IMR-90 (cell line): ENCODE data around the gene MAPK8IP3. TPM values are rescaled to one million over a fixed set of nuclear protein-coding genes. Genes with fewer than 3 reads are reported as not detected.
"Not testable (repeated sequence)": the region's sequence is repeated elsewhere in the genome, so short reads cannot be mapped to it uniquely, and the experiment has no call there.

Experiments
- ATAC-seq: fragments of 200-7000 bp; cut with Tn5 transposase; 2 replicates; pipeline ENCODE4 v1.9.1; 2020; ENCODE audit warnings: low read depth, mild to moderate bottlenecking, moderate library complexity
- BruUV-seq: library from RNA; stranded (reverse); fragments of 400-500 nt; replicated peaks from 2 replicates; lab custom pipeline; 2021; lab: Mats Ljungman, UMichigan
- CTCF ChIA-PET: fragments of 300-600 bp; formaldehyde crosslinking; extraction: SDS; loops from one replicate; lab custom pipeline; 2021; ENCODE audit warnings: antibody characterized with exemption; lab: Yijun Ruan, JAX
- POLR2A ChIA-PET: fragments of 300-600 bp; sonication (Branson Sonifier 250); formaldehyde crosslinking; loops from one replicate; lab custom pipeline; 2022; ENCODE audit warnings: antibody characterized with exemption; ENCODE audit not compliant: unreplicated experiment; lab: Charles Lee
- DNase-seq: peaks from one replicate; pipeline ENCODE4 v3.0.0; 2013
- H2AFZ ChIP-seq: replicated peaks from 2 replicates; pipeline ENCODE3; 2013; ENCODE audit warnings: low read length, mild to moderate bottlenecking; ENCODE audit not compliant: poor library complexity
- H2AK5ac ChIP-seq: 2 replicates; pipeline ENCODE4 v1.6.1; 2013; ENCODE audit warnings: low read depth, low read length, inconsistent platforms
- H2AK9ac ChIP-seq: replicated peaks from 2 replicates; pipeline ENCODE3; 2013; ENCODE audit warnings: mild to moderate bottlenecking, low read depth, low read length, moderate library complexity; ENCODE audit not compliant: poor library complexity
- H2BK120ac ChIP-seq: 2 replicates; pipeline ENCODE4 v1.6.1; 2013; ENCODE audit warnings: low read depth, low read length, inconsistent platforms
- H2BK15ac ChIP-seq: 3 replicates; pipeline ENCODE4 v1.6.1; 2013; ENCODE audit warnings: low read depth, low read length, inconsistent platforms
- H2BK20ac ChIP-seq: 2 replicates; pipeline ENCODE4 v1.6.1; 2013; ENCODE audit warnings: low read depth, mild to moderate bottlenecking, inconsistent platforms, low read length, moderate library complexity
- H2BK5ac ChIP-seq: 2 replicates; pipeline ENCODE4 v1.6.1; 2013; ENCODE audit warnings: mild to moderate bottlenecking, low read depth, low read length, inconsistent platforms; ENCODE audit not compliant: poor library complexity, severe bottlenecking
- H3K14ac ChIP-seq: replicated peaks from 2 replicates; pipeline ENCODE4 v1.6.1; 2013; ENCODE audit warnings: low read depth, low read length, inconsistent platforms
- H3K18ac ChIP-seq: 2 replicates; pipeline ENCODE4 v1.6.1; 2013; ENCODE audit warnings: low read depth, low read length, control low read depth
- H3K23ac ChIP-seq: 2 replicates; pipeline ENCODE4 v1.6.1; 2013; ENCODE audit warnings: low read depth, low read length, inconsistent platforms
- H3K27ac ChIP-seq: 2 replicates; pipeline ENCODE4 v1.5.1; 2013; ENCODE audit warnings: mild to moderate bottlenecking, control low read depth, low read length; ENCODE audit not compliant: insufficient read depth
- H3K27me3 ChIP-seq: 2 replicates; pipeline ENCODE4 v1.6.1; 2013; ENCODE audit warnings: low read length; ENCODE audit not compliant: control insufficient read depth, insufficient read depth
- H3K36me3 ChIP-seq: 2 replicates; pipeline ENCODE4 v1.6.1; 2013; ENCODE audit warnings: low read length, mixed read lengths; ENCODE audit not compliant: control insufficient read depth, insufficient read depth
- H3K4ac ChIP-seq: 2 replicates; pipeline ENCODE4 v1.6.1; 2013; ENCODE audit warnings: low read depth, low read length, inconsistent platforms
- H3K4me1 ChIP-seq: 2 replicates; pipeline ENCODE4 v1.6.1; 2013; ENCODE audit warnings: low read length, mixed read lengths; ENCODE audit not compliant: control insufficient read depth, insufficient read depth
- H3K4me2 ChIP-seq: 2 replicates; pipeline ENCODE4 v1.6.1; 2013; ENCODE audit warnings: low read depth, mild to moderate bottlenecking, control low read depth, low read length, moderate library complexity
- H3K4me3 ChIP-seq: 2 replicates; pipeline ENCODE4 v1.5.1; 2013; ENCODE audit warnings: low read depth, mild to moderate bottlenecking, control low read depth, low read length, moderate library complexity; ENCODE audit not compliant: insufficient read depth
- H3K56ac ChIP-seq: 2 replicates; pipeline ENCODE4 v1.6.1; 2013; ENCODE audit warnings: low read length, inconsistent platforms; ENCODE audit not compliant: insufficient read depth; ENCODE audit errors: extremely low read depth
- H3K79me1 ChIP-seq, 2 experiments: 2 replicates each; pipeline ENCODE4 v1.6.1; 2013; ENCODE audit warnings: low read length in 2 of 2, inconsistent platforms in 1 of 2, low read depth in 1 of 2
- H3K9ac ChIP-seq: 2 replicates; pipeline ENCODE4 v1.6.1; 2013; ENCODE audit warnings: low read depth, low read length, control low read depth
- H3K9me1 ChIP-seq: 2 replicates; pipeline ENCODE4 v1.6.1; 2013; ENCODE audit warnings: low read length, inconsistent platforms; ENCODE audit not compliant: insufficient read depth
- H3K9me3 ChIP-seq: 2 replicates; pipeline ENCODE4 v1.6.1; 2013; ENCODE audit warnings: low read length; ENCODE audit not compliant: control insufficient read depth, insufficient read depth
- H4K20me1 ChIP-seq: 2 replicates; pipeline ENCODE4 v1.6.1; 2013; ENCODE audit warnings: low read length, inconsistent platforms; ENCODE audit not compliant: insufficient read depth
- H4K5ac ChIP-seq: 2 replicates; pipeline ENCODE4 v1.6.1; 2013; ENCODE audit warnings: mild to moderate bottlenecking, low read depth, low read length, control low read depth
- H4K8ac ChIP-seq, 2 experiments: 2 replicates each; pipeline ENCODE4 v1.6.1; 2013; ENCODE audit warnings: low read depth in 2 of 2, low read length in 2 of 2, control low read depth in 1 of 2, inconsistent platforms in 1 of 2
- H4K91ac ChIP-seq: 2 replicates; pipeline ENCODE4 v1.6.1; 2013; ENCODE audit warnings: low read depth, low read length, inconsistent platforms; ENCODE audit not compliant: insufficient read depth
- POLR2A ChIP-seq: IDR thresholded peaks from 2 replicates; pipeline ENCODE4 v1.6.1; 2012; ENCODE audit warnings: mild to moderate bottlenecking, low read depth, low read length
- WGBS, 2 experiments: methylation state at CpG; one replicate each; pipeline versions ENCODE4 v1.1.5 to v1.1.7; 2013; ENCODE audit warnings: missing lambda C conversion rate in 2 of 2; ENCODE audit not compliant: insufficient read length in 1 of 2; ENCODE audit errors: extremely low coverage in 2 of 2; 5-methylcytosine and 5-hydroxymethylcytosine counted together
- dilution Hi-C: fragments of 300-500 bp; cut with HindIII; formaldehyde crosslinking; loops from one replicate; pipeline ENCODE4 v1.14.3; 2018; ENCODE audit warnings: low sequenced_read_pairs; ENCODE audit not compliant: unreplicated experiment
- in situ Hi-C: fragments of 300-500 bp; cut with MboI; formaldehyde crosslinking; loops from 3 replicates; pipeline ENCODE4 v1.14.3; 2019; ENCODE audit warnings: low sequenced_read_pairs, inconsistent platforms, mixed read lengths
- intact Hi-C: fragments of 100-400 bp; cut with micrococcal nuclease; formaldehyde crosslinking; loops from 2 replicates; pipeline ENCODE4 v1.10.0; 2022
- polyA plus RNA-seq, 3 experiments: library from polyadenylated mRNA; depleted of rRNA; stranded (reverse); fragments of >200 nt; gene quantifications; 2 replicates each; pipeline ENCODE4 v1.2.3, GENCODE V29; 2012; ENCODE audit warnings: low replicate concordance in 1 of 3
- total RNA-seq: library from RNA; depleted of rRNA; stranded (reverse); fragments of >200 nt; gene quantifications from 2 replicates; pipeline ENCODE4 v1.2.3, GENCODE V29; 2012

Gene MAPK8IP3
- total and polyA plus RNA-seq, 2 of the 4 experiments (the other 2 are of a cell fraction): 17.0 to 69.1 TPM

- TF ChIP-seq POLR2A: no peak
Observed at GRCh38 chr16:1794908-1795666, 89.1 kb downstream of the MAPK8IP3 start (continued).

DNA sequence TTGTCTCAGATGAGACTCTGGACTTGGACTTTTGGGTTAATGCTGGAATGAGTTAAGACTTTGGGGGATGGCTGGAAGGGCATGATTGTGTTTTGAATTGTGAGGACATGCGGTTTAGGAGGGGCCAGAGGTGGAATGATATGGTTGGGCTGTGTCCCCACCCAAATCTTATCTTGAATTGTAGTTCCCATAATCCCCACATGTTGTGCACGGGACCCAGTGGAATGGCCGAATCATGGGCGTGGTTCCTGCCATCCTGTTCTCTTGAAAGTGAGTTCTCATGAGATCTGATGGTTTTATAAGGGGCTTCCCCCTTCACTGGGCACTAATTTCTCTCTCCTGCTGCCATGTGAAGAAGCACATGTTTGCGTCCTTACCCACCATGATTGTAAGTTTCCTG is 93.3 kb downstream of the MAPK8IP3 start:
- H2BK5ac ChIP-seq, dilution Hi-C loops, intact Hi-C loops, H3K4me3 ChIP-seq, H3K56ac ChIP-seq, ATAC-seq, H3K27ac ChIP-seq, H3K4me2 ChIP-seq, H2BK15ac ChIP-seq, H3K79me1 ChIP-seq, H2AK5ac ChIP-seq, H2BK20ac ChIP-seq, BruUV-seq, CTCF ChIA-PET, H4K91ac ChIP-seq, H3K36me3 ChIP-seq, H4K5ac ChIP-seq, H3K14ac ChIP-seq, H3K23ac ChIP-seq, H4K20me1 ChIP-seq, H3K9me3 ChIP-seq, in situ Hi-C loops, H4K8ac ChIP-seq, H3K4me1 ChIP-seq, H3K18ac ChIP-seq, POLR2A ChIA-PET, DNase-seq, H3K9me1 ChIP-seq, H2AK9ac ChIP-seq, H2AFZ ChIP-seq, H2BK120ac ChIP-seq, H3K4ac ChIP-seq, H3K9ac ChIP-seq, H3K27me3 ChIP-seq: not testable (repeated sequence)
- 100% methylated on average over 1 of the region's 5 CpGs; no CpG with 5 or more reads in 1 of the 2 experiments for WGBS, 2 experiments
